Neural cell (in vitro differentiated cells): ENCODE measurements around the gene MRPL11.

Source experiments
- POLR2AphosphoS5 ChIP-seq: IDR thresholded peaks from 2 replicates; pipeline ENCODE4 v1.6.1; 2012
- TF ChIP-seq, protein P1 (sequence below): fragments of 450-650 bp; IDR thresholded peaks from 2 replicates; pipeline ENCODE4 v1.5.1; 2014; ENCODE audit warnings: antibody characterized with exemption, mild to moderate bottlenecking, moderate library complexity; ENCODE audit not compliant: poor library complexity, severe bottlenecking

DNA sequence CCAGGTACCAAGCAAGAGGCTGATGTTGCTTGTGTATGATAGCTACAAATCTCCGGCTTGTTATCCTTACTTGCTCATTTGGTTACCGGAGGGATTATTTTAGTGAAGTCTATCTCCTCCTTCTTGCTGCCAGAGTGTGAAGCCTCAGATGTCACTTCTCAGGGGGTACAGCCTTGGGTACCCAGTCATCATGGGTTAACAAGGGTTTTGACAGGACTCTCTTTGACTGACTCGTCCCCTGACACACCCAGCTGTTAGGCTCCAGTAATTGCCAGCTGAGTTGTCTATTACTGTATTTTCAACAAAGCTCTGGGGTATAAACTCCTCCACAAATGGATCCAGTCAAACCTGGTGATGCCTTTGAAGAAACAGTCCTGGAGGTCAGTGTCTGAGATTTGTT is 16.2 kb upstream of the MRPL11 start:
- TF ChIP-seq POLR2AphosphoS5: no peak
- TF ChIP-seq, protein P1, sequence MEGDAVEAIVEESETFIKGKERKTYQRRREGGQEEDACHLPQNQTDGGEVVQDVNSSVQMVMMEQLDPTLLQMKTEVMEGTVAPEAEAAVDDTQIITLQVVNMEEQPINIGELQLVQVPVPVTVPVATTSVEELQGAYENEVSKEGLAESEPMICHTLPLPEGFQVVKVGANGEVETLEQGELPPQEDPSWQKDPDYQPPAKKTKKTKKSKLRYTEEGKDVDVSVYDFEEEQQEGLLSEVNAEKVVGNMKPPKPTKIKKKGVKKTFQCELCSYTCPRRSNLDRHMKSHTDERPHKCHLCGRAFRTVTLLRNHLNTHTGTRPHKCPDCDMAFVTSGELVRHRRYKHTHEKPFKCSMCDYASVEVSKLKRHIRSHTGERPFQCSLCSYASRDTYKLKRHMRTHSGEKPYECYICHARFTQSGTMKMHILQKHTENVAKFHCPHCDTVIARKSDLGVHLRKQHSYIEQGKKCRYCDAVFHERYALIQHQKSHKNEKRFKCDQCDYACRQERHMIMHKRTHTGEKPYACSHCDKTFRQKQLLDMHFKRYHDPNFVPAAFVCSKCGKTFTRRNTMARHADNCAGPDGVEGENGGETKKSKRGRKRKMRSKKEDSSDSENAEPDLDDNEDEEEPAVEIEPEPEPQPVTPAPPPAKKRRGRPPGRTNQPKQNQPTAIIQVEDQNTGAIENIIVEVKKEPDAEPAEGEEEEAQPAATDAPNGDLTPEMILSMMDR: no peak
